ENCODE results near the gene ZNF283. TPM values are rescaled to one million over a fixed set of nuclear protein-coding genes. Genes with fewer than 3 reads are reported as not detected.
"Not testable (repeated sequence)": the region's sequence is repeated elsewhere in the genome, so short reads cannot be mapped to it uniquely, and the experiment has no call there.

The ZNF283 gene
- total and polyA plus RNA-seq, 12 donors = 1.7 to 16.9 (median 11.7) TPM

DNA sequence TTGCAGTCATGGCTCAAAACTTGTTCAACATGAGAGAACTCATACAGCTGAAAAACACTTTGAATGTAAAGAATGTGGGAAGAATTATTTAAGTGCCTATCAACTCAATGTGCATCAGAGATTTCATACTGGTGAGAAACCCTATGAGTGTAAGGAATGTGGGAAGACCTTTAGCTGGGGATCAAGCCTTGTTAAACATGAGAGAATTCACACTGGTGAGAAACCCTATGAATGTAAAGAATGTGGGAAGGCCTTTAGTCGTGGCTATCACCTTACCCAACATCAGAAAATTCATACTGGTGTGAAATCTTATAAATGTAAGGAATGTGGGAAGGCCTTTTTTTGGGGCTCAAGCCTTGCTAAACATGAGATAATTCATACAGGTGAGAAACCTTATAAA, 20.1 kb downstream of the ZNF283 start:
- peaks cover 13 to 100% (median 100%) of the 10 kb centered on the region in 11 donors for H3K9me3 ChIP-seq
- no peaks in the 10 kb centered on the region for H3K27me3 ChIP-seq
- H3K36me3 ChIP-seq = peaks cover 3 to 97% (median 73%) of the 10 kb centered on the region in 9 donors
- no peak overlapping the region for H3K4me3 ChIP-seq
- 95 to 100% methylated on average over 1 of the region's 1 CpG for WGBS, 2 donors
- no peak overlapping the region for H3K27ac ChIP-seq
- ATAC-seq (no peak), DNase-seq (no peak)
- intact Hi-C loops (cut with DNase I) = no loop called here
- TF ChIP-seq, protein P1, sequence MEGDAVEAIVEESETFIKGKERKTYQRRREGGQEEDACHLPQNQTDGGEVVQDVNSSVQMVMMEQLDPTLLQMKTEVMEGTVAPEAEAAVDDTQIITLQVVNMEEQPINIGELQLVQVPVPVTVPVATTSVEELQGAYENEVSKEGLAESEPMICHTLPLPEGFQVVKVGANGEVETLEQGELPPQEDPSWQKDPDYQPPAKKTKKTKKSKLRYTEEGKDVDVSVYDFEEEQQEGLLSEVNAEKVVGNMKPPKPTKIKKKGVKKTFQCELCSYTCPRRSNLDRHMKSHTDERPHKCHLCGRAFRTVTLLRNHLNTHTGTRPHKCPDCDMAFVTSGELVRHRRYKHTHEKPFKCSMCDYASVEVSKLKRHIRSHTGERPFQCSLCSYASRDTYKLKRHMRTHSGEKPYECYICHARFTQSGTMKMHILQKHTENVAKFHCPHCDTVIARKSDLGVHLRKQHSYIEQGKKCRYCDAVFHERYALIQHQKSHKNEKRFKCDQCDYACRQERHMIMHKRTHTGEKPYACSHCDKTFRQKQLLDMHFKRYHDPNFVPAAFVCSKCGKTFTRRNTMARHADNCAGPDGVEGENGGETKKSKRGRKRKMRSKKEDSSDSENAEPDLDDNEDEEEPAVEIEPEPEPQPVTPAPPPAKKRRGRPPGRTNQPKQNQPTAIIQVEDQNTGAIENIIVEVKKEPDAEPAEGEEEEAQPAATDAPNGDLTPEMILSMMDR (IDR thresholded peaks at IDR 0.05) = no peak
- no peaks in the 10 kb centered on the region for H3K4me1 ChIP-seq

DNA sequence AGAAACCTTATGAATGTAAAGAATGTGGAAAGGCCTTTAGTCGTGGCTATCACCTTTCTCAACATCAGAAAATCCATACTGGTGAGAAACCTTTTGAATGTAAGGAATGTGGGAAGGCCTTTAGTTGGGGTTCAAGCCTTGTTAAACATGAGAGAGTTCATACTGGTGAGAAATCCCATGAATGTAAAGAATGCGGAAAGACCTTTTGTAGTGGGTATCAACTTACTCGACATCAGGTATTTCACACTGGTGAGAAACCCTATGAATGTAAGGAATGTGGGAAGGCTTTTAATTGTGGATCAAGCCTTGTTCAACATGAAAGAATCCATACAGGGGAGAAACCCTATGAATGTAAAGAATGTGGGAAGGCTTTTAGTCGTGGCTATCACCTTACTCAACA, 20.8 kb downstream of the ZNF283 start:
- WGBS, 2 donors = 88% methylated on average over 4 of the region's 4 CpGs
- intact Hi-C loops (cut with DNase I) = no loop called here
- Histone ChIP-seq H3K36me3 (peaks cover 3 to 95% (median 67%) of the 10 kb centered on the region in 9 donors), H3K4me3 (no peak overlapping the region), H3K9me3 (peaks cover 12 to 100% (median 98%) of the 10 kb centered on the region in 11 donors), H3K4me1 (no peaks in the 10 kb centered on the region), H3K27ac (no peak overlapping the region), H3K27me3 (no peaks in the 10 kb centered on the region)
- ATAC-seq (no peak), DNase-seq (no peak)
- TF ChIP-seq, protein P1 (IDR thresholded peaks at IDR 0.05) = no peak

DNA sequence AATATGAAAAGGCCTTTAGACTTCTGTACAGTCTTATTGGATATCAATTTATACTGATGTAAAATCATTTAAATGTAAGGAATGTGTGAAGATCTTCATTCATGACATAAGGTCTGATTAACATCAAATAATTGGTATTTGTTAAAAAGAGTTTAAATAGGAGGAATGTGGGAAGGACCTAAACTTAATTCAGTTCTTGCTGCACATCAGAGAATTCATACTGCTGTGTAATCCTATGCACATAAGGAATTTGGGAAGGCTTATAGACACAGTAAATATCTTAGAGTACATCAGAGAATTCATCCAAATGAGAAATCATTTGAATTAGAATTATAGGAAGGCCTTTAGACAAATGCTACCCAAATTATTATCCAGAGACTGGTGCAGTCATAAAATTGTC, 21.7 kb downstream of the ZNF283 start:
- H3K27ac ChIP-seq = no peak overlapping the region
- H3K9me3 ChIP-seq = peaks cover 12 to 100% (median 98%) of the 10 kb centered on the region in 11 donors
- no peaks in the 10 kb centered on the region for H3K27me3 ChIP-seq
- H3K4me3 ChIP-seq = no peak overlapping the region
- no peak for ATAC-seq
- H3K36me3 ChIP-seq = peaks cover 3 to 89% (median 57%) of the 10 kb centered on the region in 9 donors
- intact Hi-C loops (cut with DNase I) = no loop called here
- DNase-seq = no peak
- TF ChIP-seq, protein P1 (IDR thresholded peaks at IDR 0.05) = no peak
- no peaks in the 10 kb centered on the region for H3K4me1 ChIP-seq

DNA sequence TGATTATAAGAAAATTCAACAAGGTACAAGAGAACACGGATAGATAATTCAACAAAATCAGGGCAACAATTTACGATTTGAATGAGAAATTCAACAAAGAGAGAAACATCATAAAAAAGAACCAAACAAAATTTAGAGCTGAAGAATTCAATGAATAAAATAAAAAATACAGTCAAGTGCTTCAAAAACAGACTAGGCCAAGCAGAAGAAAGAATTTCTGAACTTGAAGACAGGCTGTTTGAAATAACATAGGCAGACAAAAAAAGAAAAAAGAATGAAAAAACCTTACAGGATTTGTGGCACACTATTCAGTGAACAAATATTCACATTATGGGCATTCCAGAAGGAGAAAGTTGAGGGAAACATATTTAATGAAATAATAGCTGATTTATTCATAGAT, 31.1 kb downstream of the ZNF283 start:
- no peak overlapping the region for H3K27ac ChIP-seq
- H3K27me3 ChIP-seq = no peaks in the 10 kb centered on the region
- DNase-seq (no peak), ATAC-seq (no peak)
- H3K36me3 ChIP-seq = peaks cover 0 to 40% (median 0%) of the 10 kb centered on the region in 9 donors
- H3K4me1 ChIP-seq = no peaks in the 10 kb centered on the region
- peaks cover 0 to 100% (median 98%) of the 10 kb centered on the region in 11 donors for H3K9me3 ChIP-seq
- intact Hi-C loops (cut with DNase I) = no loop called here
- 95 to 96% methylated on average over 2 of the region's 2 CpGs for WGBS, 2 donors
- H3K4me3 ChIP-seq = no peak overlapping the region
- TF ChIP-seq, protein P1 (IDR thresholded peaks at IDR 0.05) = no peak

DNA sequence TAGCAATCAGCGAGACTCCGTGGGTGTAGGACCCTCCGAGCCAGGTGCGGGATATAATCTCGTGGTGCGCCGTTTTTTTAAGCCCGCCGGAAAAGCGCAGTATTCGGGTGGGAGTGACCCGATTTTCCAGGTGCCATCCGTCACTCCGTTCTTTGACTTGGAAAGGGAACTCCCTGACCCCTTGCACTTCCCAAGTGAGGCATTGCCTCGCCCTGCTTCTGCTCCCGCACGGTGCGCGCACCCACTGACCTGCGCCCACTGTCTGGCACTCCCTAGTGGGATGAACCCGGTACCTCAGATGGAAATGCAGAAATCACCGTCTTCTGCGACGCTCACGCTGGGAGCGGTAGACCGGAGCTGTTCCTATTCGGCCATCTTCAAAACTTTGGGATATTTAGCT, 39.8 kb downstream of the ZNF283 start:
- Histone ChIP-seq H3K36me3 (peaks cover 0 to 50% (median 3%) of the 10 kb centered on the region in 9 donors), H3K9me3 (peaks cover 2 to 89% (median 78%) of the 10 kb centered on the region in 11 donors)
- intact Hi-C loops (cut with DNase I); H3K27me3 ChIP-seq; H3K4me3 ChIP-seq; H3K27ac ChIP-seq; ATAC-seq; DNase-seq; H3K4me1 ChIP-seq: not testable (repeated sequence)
- WGBS, 2 donors = 94 to 97% methylated on average over 28 of the region's 28 CpGs
